GM21529 (cell line): ENCODE data around the gene SMCO3.
A peak's percentile ranks its signal among the peaks of the same experiment; 100 is the strongest.

ENCODE experiments used
- ATAC-seq: cut with Tn5 transposase; IDR thresholded peaks from one replicate; pipeline ENCODE4 v1.9.1; 2021; ENCODE audit not compliant: unreplicated experiment

Gene SMCO3

GRCh38 chr12:14814014-14814413, at the start of gene SMCO3:
SMCO3 (minus strand) TSS chr12:14814182; CDS start chr12:14806680, 7,502 bp downstream.
- ATAC-seq, result no peak

DNA sequence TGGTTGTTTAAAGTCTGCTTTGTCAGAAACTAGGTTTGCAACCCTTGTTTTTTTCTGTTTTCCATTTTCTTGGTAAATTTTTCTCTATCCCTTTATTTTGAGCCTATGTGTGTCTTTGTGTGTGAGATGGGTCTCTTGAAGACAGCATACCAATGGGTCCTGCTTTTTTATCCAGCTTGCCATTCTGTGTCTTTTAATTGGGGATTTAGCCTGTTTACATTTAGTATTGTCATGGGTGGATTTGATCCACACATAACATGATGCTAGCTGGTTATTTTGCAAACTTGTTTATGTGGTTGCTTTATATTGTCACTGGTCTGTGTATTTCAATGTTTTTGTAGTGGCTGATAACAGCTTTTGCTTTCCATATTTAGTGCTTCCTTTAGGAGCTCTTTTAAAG, 46.5 kb upstream of the SMCO3 start:
- no peak for ATAC-seq

DNA sequence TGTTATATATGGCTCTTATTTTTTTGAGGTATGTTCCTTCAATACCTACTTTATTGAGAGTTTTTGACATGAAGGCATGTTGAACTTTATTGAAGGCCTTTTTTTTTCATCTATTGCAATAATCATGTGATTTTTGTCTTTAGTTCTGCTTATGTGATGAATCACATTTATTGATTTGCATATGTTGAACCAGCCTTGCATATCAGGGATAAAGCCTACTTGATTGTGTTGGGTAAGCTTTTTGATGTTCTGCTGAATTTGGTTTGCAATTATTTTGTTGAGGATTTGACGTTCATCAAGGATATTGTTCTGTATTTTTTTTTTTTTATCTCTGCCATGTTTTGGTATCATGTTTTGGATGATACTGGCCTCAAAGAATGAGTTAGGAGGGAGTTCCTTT, 44.5 kb upstream of the SMCO3 start:
- ATAC-seq, result no peak

- peak; percentile 58 for ATAC-seq
Observed at GRCh38 chr12:14854586-14855183, 40.7 kb upstream of the SMCO3 start.

GRCh38 chr12:14853961-14854360, 40.0 kb upstream of the SMCO3 start:
- ATAC-seq, result no peak

GRCh38 chr12:14852880-14853279, 38.9 kb upstream of the SMCO3 start:
- no peak for ATAC-seq

GRCh38 chr12:14850929-14851663, 37.1 kb upstream of the SMCO3 start:
- peak; percentile 78 for ATAC-seq

- ATAC-seq, result no peak
Observed at GRCh38 chr12:14849661-14850060, 35.7 kb upstream of the SMCO3 start.

DNA sequence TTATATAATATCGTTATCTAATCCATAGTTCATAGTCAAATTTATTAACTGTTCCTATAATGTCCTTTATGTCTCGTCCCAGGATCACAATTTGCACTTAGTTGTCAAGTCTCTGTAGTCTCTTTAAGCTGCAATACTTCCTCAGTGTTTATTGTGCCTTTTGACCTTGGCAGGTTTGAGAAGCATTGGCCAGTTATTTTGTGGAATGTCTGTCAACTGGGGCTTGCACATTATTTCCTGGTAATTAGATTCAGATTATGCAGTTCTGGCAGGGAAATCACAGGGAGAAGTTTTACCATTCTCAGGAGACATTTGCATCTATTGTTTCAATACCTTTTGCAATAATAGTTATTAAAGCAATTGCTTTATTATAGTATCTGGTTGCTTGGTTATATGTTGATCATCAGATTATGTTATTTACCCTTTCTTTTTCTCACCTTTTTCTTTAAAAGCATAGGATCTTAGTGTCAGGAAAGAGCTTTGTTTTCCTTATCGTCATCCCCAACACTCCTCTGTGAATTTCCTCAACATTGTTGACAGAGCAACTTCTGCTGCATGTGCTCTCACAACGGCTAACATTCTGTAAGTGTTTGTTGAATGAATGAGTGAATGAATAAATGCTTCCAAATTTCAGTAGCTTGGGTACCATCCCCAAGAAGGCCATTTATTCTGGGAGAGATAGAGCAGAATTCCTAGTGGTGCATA, 33.0 kb upstream of the SMCO3 start:
- ATAC-seq, result no peak

DNA sequence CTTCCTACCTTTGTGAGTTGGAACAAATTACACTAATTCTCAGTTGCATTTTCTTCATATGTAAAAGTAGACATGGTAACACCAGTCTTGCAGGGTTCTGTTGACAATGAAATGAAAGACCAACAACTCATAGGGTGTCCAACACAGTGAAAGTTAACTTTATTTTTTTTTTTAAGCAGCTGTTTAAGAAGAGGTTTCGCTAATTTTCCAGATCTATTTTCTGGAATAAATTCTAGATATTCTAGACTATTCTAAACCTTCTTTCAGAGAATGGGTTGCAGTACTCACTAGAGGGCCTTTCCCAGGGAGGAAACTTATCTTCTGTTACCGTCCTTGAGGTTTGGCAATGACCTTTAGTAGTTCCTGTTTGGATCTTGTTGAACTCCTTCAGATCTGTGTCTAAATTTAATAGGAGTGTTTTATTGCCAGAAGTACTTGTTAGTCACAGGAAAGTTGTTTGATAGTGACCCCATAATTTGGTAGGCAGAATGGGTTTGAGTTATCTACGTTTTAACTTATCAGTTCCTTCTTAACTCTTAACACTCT, 32.1 kb upstream of the SMCO3 start:
- ATAC-seq, result no peak

- peak; percentile 58 for ATAC-seq
Observed at GRCh38 chr12:14845350-14845750, 31.4 kb upstream of the SMCO3 start.

DNA sequence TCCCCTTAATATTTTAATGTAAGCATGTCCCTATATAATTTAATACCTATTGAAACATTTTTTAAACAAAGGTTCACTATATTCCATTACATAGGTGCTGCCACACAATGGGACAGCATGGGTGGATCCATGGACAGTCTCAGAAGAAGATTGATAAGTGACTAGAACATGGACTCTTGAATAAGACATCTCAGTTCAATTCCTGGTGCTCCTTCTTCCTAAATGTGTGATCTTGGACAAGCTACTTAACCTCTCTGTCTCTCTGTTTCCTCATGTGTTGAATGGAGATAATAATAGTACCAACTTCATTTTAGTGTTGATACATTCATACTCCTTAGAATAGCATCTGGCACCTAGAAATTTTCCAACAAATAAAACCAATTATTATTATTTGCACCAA, 30.4 kb upstream of the SMCO3 start:
- ATAC-seq, result no peak

- no peak for ATAC-seq
Observed at GRCh38 chr12:14843425-14843887, 29.5 kb upstream of the SMCO3 start, which contains the start of gene ART4. ART4 (minus strand) TSS chr12:14843526; CDS start chr12:14843113, 413 bp downstream.

- no peak for ATAC-seq
Observed at GRCh38 chr12:14842315-14842714, 28.3 kb upstream of the SMCO3 start.

GRCh38 chr12:14841761-14842160, 27.8 kb upstream of the SMCO3 start:
- no peak for ATAC-seq

DNA sequence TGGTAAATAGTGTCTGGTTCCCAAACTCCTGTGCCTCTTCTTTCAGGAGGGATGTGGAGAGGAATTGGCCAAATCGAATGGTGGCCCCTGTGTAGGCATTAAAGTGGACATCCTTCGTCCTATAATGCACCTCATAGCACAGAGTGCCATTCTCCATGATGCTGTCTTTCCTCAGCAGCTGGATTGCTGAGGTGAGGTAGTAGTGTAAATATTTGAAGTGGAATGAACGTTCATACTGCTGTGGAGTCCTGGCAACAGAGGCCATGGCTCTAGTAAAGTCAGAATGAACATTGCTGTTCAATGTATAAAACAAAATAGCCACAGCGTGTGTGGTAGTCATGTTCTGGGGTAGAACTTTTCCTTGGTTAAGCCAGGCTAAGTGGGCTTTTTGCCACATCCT, 26.6 kb upstream of the SMCO3 start:
- ATAC-seq, result no peak

DNA sequence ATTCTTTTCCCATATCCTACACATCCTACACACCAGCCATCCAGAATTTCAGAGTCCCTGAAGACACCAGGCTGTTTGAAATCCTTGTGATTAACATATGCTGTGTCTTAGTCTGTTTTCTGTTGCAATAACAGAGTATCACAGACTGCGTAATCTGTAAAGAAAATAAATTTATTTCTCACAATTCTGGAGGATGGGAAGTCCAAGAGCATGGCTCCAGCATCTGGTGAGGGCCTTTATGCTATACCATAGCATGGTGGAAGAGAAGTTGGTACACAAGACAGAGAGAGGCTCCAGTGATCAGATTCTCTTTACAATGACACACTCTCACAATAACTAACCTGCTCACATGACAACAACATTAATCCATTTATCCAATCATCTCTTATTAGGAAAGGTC, 25.3 kb upstream of the SMCO3 start:
- no peak for ATAC-seq

DNA sequence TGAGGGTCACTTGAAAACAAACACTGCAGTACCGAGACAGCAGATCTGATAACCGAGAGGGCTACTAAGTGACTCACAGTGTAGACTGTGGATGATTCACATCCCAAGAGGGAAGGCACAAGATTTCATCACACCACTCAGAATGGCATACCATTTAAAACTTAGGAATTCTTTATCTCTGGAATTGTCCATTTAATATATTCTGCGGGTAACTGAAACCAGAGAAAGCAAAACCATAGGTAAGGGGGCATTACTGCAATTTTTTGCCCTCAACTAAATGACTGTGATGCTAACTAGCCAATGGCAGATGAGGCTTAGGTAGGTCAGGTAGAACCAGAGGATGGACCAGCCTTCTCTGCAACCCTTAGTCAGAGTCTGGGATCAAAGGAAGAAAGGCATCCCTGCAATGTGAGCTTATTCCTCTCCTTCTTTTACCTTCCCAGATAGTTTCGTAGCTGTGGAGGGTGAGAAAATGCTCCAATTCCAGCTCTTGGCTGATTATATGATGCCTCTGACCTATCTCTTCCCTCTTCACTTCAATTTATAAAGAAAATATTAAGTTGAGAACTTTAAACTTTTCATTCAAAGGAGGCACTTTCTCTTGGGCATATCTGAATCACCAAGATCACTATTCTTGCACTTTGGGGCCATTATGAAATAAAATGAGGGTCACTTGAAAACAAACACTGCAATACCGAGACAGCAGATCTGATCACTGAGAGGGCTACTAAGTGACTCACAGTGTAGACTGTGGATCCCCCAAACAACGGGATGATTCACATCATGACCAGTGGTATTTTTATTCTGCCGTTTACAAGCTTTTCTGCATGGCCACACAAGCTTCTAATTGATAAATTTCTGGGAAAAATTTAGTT, 22.6 kb upstream of the SMCO3 start:
- no peak for ATAC-seq

DNA sequence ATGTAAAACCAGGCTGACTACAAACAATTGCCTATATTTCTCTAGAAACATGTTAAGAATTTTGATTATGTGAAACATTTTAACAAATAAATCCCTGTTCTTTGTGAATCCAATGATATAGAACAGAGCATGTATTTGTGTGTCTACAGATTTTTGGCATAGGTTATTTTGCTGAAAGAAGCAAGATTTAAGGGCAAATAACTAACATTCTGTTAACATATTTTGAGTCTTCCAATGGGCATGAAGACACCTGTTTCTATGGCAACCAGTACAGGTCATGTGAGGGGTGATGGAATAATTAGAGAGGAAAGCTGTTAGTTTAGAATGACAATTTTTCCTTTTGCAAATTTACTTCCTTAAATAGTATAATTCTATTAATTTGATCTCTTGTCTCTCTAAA, 20.5 kb upstream of the SMCO3 start:
- ATAC-seq, result no peak

DNA sequence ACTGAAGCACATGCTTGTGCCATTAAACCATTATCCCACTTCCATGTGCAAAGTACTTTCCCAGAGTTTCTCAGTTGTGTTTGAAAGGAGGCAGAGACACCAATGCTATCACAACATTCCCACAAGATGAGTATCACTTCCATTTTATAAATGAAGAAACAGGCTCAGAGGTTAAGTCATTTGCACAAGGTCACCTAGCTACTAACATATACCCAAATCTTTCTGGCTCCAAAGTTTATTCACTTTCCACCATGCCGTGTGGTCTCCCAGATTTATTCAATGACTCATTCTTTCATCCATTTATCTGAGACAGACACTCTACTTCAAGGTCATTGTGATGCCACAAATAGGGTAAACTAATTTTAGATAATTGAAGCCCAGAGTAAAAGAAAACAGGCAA, 20.0 kb upstream of the SMCO3 start:
- no peak for ATAC-seq

DNA sequence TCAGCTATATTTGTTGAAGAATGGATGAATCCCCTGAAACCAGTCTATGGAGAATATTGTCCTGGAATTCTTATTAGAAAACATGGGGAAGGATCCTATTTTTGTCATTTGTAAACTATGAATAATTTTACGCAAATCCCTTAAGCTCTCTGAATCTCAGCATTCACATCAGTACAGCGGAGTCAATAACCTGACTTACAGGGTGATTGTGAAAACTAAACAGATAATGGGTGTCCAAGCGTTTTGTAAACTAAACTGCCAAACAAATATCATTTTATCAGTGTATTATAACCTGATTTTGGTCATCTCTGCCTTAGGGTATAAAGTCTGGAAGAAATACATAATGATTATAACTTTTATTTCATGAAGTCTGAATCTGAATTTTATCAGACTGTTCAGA, 19.4 kb upstream of the SMCO3 start:
- no peak for ATAC-seq
